ENCODE data around the gene AAK1.
A peak's percentile ranks its signal among the peaks of the same experiment; 100 is the strongest.
"Not testable (repeated sequence)": the region's sequence is repeated elsewhere in the genome, so short reads cannot be mapped to it uniquely, and the experiment has no call there.

The AAK1 gene

GRCh38 chr2:69577467-69578197, 65.9 kb downstream of the AAK1 start:
- H3K79me2 ChIP-seq (ENCODE audit: insufficient read depth, low read length): peaks cover 99% of the 10 kb centered on the region
- H4K20me1 ChIP-seq (ENCODE audit: insufficient read depth, low read length): peaks cover 67% of the 10 kb centered on the region
- no peak overlapping the region for H3K9ac ChIP-seq (ENCODE audit: low read depth, low read length)
- no peak overlapping the region for H3K4me2 ChIP-seq (ENCODE audit: insufficient read depth, low read length)
- H3K4me3 ChIP-seq (ENCODE audit: low read depth in 1 of 2, low read length in 2 of 2): no peak overlapping the region
- H3K9me3 ChIP-seq (ENCODE audit: insufficient read depth, low read length, severe bottlenecking): no peaks in the 10 kb centered on the region
- H2AFZ ChIP-seq (ENCODE audit: low read depth, low read length): no peak overlapping the region
- no peaks in the 10 kb centered on the region for H3K27me3 ChIP-seq (ENCODE audit: insufficient read depth, low read length, poor library complexity)
- peak overlapping the region; percentile 41; the same call in 1 of the 2 replicates for H3K27ac ChIP-seq (ENCODE audit: low read length)
- H3K4me1 ChIP-seq (ENCODE audit: insufficient read depth, low read length): peaks cover 9% of the 10 kb centered on the region
- no peak for DNase-seq
- peak; percentile 41; the same call in 1 of the 3 replicates for ATAC-seq (ENCODE audit: insufficient read depth, low read depth)
- TF ChIP-seq CTCF (IDR thresholded peaks at IDR 0.05; ENCODE audit: borderline replicate concordance, extremely low read depth, low read length, poor library complexity, severe bottlenecking) (no peak), EZH2 (IDR thresholded peaks at IDR 0.05; ENCODE audit: borderline replicate concordance, low read depth, low read length, severe bottlenecking) (no peak)
- H3K36me3 ChIP-seq (ENCODE audit: insufficient read depth, low read length): peaks cover 43% of the 10 kb centered on the region

GRCh38 chr2:69576880-69577279, 66.7 kb downstream of the AAK1 start:
- no peak for DNase-seq
- H3K4me3 ChIP-seq (ENCODE audit: low read depth in 1 of 2, low read length in 2 of 2): no peak overlapping the region
- TF ChIP-seq CTCF (IDR thresholded peaks at IDR 0.05; ENCODE audit: borderline replicate concordance, extremely low read depth, low read length, poor library complexity, severe bottlenecking): no peak
- no peak for TF ChIP-seq EZH2 (IDR thresholded peaks at IDR 0.05; ENCODE audit: borderline replicate concordance, low read depth, low read length, severe bottlenecking)
- H3K27me3 ChIP-seq (ENCODE audit: insufficient read depth, low read length, poor library complexity): no peaks in the 10 kb centered on the region
- H3K4me2 ChIP-seq (ENCODE audit: insufficient read depth, low read length): no peak overlapping the region
- peaks cover 41% of the 10 kb centered on the region for H3K36me3 ChIP-seq (ENCODE audit: insufficient read depth, low read length)
- H2AFZ ChIP-seq (ENCODE audit: low read depth, low read length): no peak overlapping the region
- H3K4me1 ChIP-seq (ENCODE audit: insufficient read depth, low read length): peaks cover 3% of the 10 kb centered on the region; the same call in 1 of the 2 replicates
- ATAC-seq (ENCODE audit: insufficient read depth, low read depth): no peak
- no peak overlapping the region for H3K9ac ChIP-seq (ENCODE audit: low read depth, low read length)
- H3K79me2 ChIP-seq (ENCODE audit: insufficient read depth, low read length): peaks cover 99% of the 10 kb centered on the region
- peaks cover 64% of the 10 kb centered on the region for H4K20me1 ChIP-seq (ENCODE audit: insufficient read depth, low read length)
- no peaks in the 10 kb centered on the region for H3K9me3 ChIP-seq (ENCODE audit: insufficient read depth, low read length, severe bottlenecking)
- peak overlapping the region; percentile 41; the same call in 1 of the 2 replicates for H3K27ac ChIP-seq (ENCODE audit: low read length)

GRCh38 chr2:69575926-69576325, 67.6 kb downstream of the AAK1 start:
- Histone ChIP-seq H3K79me2 (ENCODE audit: insufficient read depth, low read length) (peaks cover 99% of the 10 kb centered on the region), H3K36me3 (ENCODE audit: insufficient read depth, low read length) (peaks cover 39% of the 10 kb centered on the region), H3K9ac (ENCODE audit: low read depth, low read length) (no peak overlapping the region), H4K20me1 (ENCODE audit: insufficient read depth, low read length) (peaks cover 67% of the 10 kb centered on the region), H3K4me2 (ENCODE audit: insufficient read depth, low read length) (no peak overlapping the region), H3K27me3 (ENCODE audit: insufficient read depth, low read length, poor library complexity) (no peaks in the 10 kb centered on the region), H3K4me1 (ENCODE audit: insufficient read depth, low read length) (peaks cover 7% of the 10 kb centered on the region; the same call in 1 of the 2 replicates), H3K4me3 (ENCODE audit: low read depth in 1 of 2, low read length in 2 of 2) (no peak overlapping the region), H2AFZ (ENCODE audit: low read depth, low read length) (no peak overlapping the region), H3K9me3 (ENCODE audit: insufficient read depth, low read length, severe bottlenecking) (no peaks in the 10 kb centered on the region), H3K27ac (ENCODE audit: low read length) (no peak overlapping the region)
- ATAC-seq (ENCODE audit: insufficient read depth, low read depth) (no peak), DNase-seq (no peak)
- no peak for TF ChIP-seq EZH2 (IDR thresholded peaks at IDR 0.05; ENCODE audit: borderline replicate concordance, low read depth, low read length, severe bottlenecking)
- no peak for TF ChIP-seq CTCF (IDR thresholded peaks at IDR 0.05; ENCODE audit: borderline replicate concordance, extremely low read depth, low read length, poor library complexity, severe bottlenecking)

- not testable (repeated sequence) for H3K9me3 ChIP-seq (ENCODE audit: insufficient read depth, low read length, severe bottlenecking); ATAC-seq (ENCODE audit: insufficient read depth, low read depth); H2AFZ ChIP-seq (ENCODE audit: low read depth, low read length); DNase-seq; H3K4me1 ChIP-seq (ENCODE audit: insufficient read depth, low read length); H3K9ac ChIP-seq (ENCODE audit: low read depth, low read length); H3K27ac ChIP-seq (ENCODE audit: low read length); H3K27me3 ChIP-seq (ENCODE audit: insufficient read depth, low read length, poor library complexity); H3K4me2 ChIP-seq (ENCODE audit: insufficient read depth, low read length); H3K4me3 ChIP-seq (ENCODE audit: low read depth in 1 of 2, low read length in 2 of 2)
- Histone ChIP-seq H3K79me2 (ENCODE audit: insufficient read depth, low read length) (peaks cover 99% of the 10 kb centered on the region), H3K36me3 (ENCODE audit: insufficient read depth, low read length) (peaks cover 40% of the 10 kb centered on the region), H4K20me1 (ENCODE audit: insufficient read depth, low read length) (peaks cover 68% of the 10 kb centered on the region)
Observed at GRCh38 chr2:69575371-69575770, 68.2 kb downstream of the AAK1 start.
